Kidney epithelial cell (primary cell): ENCODE results near the gene ASIC5. TPM values are rescaled to one million over a fixed set of nuclear protein-coding genes. Genes with fewer than 3 reads are reported as not detected.
"Not testable (repeated sequence)": the region's sequence is repeated elsewhere in the genome, so short reads cannot be mapped to it uniquely, and the experiment has no call there.

Experiments used
- DNase-seq: peaks from one replicate; pipeline ENCODE4 v3.0.0-alpha.2; 2010; ENCODE audit warnings: low read depth
- H3K27me3 ChIP-seq: 2 replicates; pipeline ENCODE4 v1.6.0; 2011; ENCODE audit warnings: low read length; ENCODE audit not compliant: control insufficient read depth, insufficient read depth
- H3K36me3 ChIP-seq: 2 replicates; pipeline ENCODE4 v1.5.1; 2011; ENCODE audit warnings: low read length; ENCODE audit not compliant: control insufficient read depth, insufficient read depth
- H3K4me3 ChIP-seq: 2 replicates; pipeline ENCODE4 v1.5.1; 2011; ENCODE audit warnings: low read depth, mild to moderate bottlenecking, control low read depth, low read length
- CTCF ChIP-seq: IDR thresholded peaks from 2 replicates; pipeline ENCODE4 v1.5.1; 2011; ENCODE audit warnings: mild to moderate bottlenecking, moderate library complexity, low read length, control low read depth, inconsistent platforms; ENCODE audit not compliant: insufficient read depth, poor library complexity, severe bottlenecking
- total RNA-seq: library from RNA; depleted of rRNA; stranded (reverse); fragments of >200 nt; gene quantifications from 2 replicates; pipeline ENCODE4 v1.2.3, GENCODE V29; 2015

ASIC5 gene
- total RNA-seq, 1 donor from 2014 or later, result not detected

GRCh38 chr4:155800685-155801343 is 65.3 kb downstream of the ASIC5 start:
- no peak for TF ChIP-seq CTCF
- DNase-seq, result no peak
- Histone ChIP-seq H3K36me3 (no peaks in the 10 kb centered on the region), H3K27me3 (no peaks in the 10 kb centered on the region), H3K4me3 (no peak overlapping the region)

GRCh38 chr4:155799794-155800123 is 66.3 kb downstream of the ASIC5 start:
- Histone ChIP-seq H3K36me3 (no peaks in the 10 kb centered on the region), H3K27me3 (no peaks in the 10 kb centered on the region), H3K4me3 (no peak overlapping the region)
- no peak for TF ChIP-seq CTCF
- DNase-seq, result no peak

- H3K4me3 ChIP-seq, result no peak overlapping the region
- no peaks in the 10 kb centered on the region for H3K36me3 ChIP-seq
- no peaks in the 10 kb centered on the region for H3K27me3 ChIP-seq
- DNase-seq, result no peak
- TF ChIP-seq CTCF, result no peak
Observed at GRCh38 chr4:155799116-155799793, 66.8 kb downstream of the ASIC5 start.

GRCh38 chr4:155797581-155797980 is 68.5 kb downstream of the ASIC5 start:
- H3K36me3 ChIP-seq, DNase-seq, H3K27me3 ChIP-seq, H3K4me3 ChIP-seq: not testable (repeated sequence)

GRCh38 chr4:155795991-155796390 is 70.1 kb downstream of the ASIC5 start:
- no peaks in the 10 kb centered on the region for H3K27me3 ChIP-seq
- DNase-seq, result no peak
- H3K4me3 ChIP-seq, result no peak overlapping the region
- TF ChIP-seq CTCF, result peak; percentile 40
- no peaks in the 10 kb centered on the region for H3K36me3 ChIP-seq

- no peak for DNase-seq
- Histone ChIP-seq H3K4me3 (no peak overlapping the region), H3K27me3 (no peaks in the 10 kb centered on the region), H3K36me3 (peaks cover 1% of the 10 kb centered on the region)
- TF ChIP-seq CTCF, result no peak
Observed at GRCh38 chr4:155794589-155795236, 71.4 kb downstream of the ASIC5 start.
